ENCODE measurements around the gene CTSE.

CTSE gene

GRCh38 chr1:205972081-205972480, 51.6 kb downstream of the CTSE start:
- no peak overlapping the region for H3K4me3 ChIP-seq (ENCODE audit: low read depth, low read length)
- TF ChIP-seq CTCF (IDR thresholded peaks at IDR 0.05; ENCODE audit: low read depth, low read length): no peak

DNA sequence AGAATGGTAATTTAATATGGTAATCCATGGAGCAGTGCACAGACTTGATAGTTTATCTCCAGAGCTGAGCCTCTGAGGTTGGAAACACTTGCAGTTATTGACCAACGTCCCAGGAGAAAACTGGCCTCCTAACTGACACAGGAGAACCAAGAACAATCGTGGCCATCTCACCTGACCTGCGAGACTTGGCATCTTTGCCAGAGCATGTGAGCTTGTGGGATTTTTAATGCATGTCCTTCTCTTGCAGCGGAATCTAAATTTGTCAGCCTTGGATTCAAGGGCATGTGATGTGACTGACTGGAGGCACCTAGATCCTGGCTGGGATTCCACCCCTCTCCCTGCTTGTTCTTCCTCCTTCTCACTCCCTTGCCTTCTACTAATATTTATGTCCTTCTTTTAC, 52.6 kb downstream of the CTSE start:
- no peak for TF ChIP-seq CTCF (IDR thresholded peaks at IDR 0.05; ENCODE audit: low read depth, low read length)
- H3K4me3 ChIP-seq (ENCODE audit: low read depth, low read length): no peak overlapping the region

- TF ChIP-seq CTCF (IDR thresholded peaks at IDR 0.05; ENCODE audit: low read depth, low read length): no peak
Observed at GRCh38 chr1:205970486-205970885, 53.2 kb downstream of the CTSE start.

DNA sequence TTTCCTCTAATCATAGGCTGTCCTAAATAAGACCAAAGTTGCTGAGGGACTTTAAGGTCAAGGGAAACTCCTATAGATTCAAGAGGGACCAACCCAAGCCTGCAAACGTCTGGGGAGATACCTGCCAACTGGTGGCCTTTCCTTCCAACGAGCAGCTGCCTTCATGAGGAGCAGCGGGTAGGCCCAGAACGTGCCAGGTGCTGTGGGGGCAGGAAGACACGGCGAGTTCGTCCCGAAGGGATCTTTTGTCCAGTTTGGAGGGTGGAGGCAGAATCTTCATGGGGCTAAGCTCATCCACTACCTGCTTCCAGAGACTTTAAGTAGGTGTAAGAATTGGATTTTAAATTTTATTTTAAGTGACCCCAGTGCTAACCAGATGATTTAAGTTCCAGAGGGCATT, 54.5 kb downstream of the CTSE start:
- no peak for TF ChIP-seq CTCF (IDR thresholded peaks at IDR 0.05; ENCODE audit: low read depth, low read length)
- H3K4me3 ChIP-seq (ENCODE audit: low read depth, low read length): no peak overlapping the region

More at GRCh38 chr1:205970486-205970885, 53.2 kb downstream of the CTSE start:
- H3K4me3 ChIP-seq (ENCODE audit: low read depth, low read length): no peak overlapping the region

GRCh38 chr1:205967554-205968335, 56.0 kb downstream of the CTSE start:
- no peak overlapping the region for H3K4me3 ChIP-seq (ENCODE audit: low read depth, low read length)

DNA sequence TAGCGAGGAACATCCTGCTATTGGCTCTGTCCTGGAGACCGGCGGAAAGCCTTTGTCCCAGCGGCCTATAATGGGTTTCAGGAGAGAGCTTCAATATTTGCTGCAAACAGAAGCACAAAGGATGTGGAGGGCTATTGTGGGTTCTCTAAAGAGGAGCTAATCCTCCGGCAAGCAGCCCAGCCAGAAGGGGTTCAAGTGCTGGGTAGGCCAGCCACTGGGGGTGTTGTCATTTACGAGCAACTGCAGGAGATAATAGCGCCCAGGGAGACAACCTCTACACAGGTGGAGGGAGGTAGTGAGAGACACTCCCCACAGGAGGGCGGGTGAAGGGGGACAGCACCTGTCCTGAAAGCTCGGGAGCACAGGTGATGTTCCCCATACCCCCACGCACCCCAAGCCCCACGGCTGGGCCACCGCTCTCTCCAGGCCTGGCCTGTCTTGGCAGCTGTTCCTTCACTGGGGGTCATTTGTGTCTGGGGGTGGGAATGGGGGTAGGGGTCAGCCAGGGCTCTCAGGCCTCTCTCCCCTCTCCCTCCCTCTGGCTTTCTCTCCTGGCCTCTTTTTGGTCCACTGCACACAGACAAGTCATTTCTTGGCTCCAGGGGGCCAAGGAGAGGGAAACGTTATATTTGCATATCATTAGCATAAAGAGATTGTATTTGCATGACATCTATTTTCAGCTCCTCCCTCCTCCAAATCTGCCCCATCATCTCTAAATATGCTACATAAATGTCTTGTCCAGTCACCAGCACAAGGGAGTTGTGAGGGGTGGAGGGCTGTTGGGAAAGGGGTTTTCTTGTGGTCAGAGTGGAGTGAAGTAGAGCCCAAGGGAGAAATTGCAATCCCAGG, 58.4 kb downstream of the CTSE start:
- TF ChIP-seq CTCF (IDR thresholded peaks at IDR 0.05; ENCODE audit: low read depth, low read length): no peak
- no peak overlapping the region for H3K4me3 ChIP-seq (ENCODE audit: low read depth, low read length)

More at GRCh38 chr1:205967554-205968335, 56.0 kb downstream of the CTSE start:
- TF ChIP-seq CTCF (IDR thresholded peaks at IDR 0.05; ENCODE audit: low read depth, low read length): no peak
